DND-41 (cell line): Measurements from ENCODE around the gene TCF4.

Experiments
- ATAC-seq: fragments of 200-7000 bp; cut with Tn5 transposase; 3 replicates; pipeline ENCODE4 v1.9.1; 2021; ENCODE audit warnings: low read depth; ENCODE audit not compliant: insufficient read depth
- DNase-seq: peaks from one replicate; pipeline ENCODE4 v3.0.0-alpha.2; 2020
- H2AFZ ChIP-seq: 2 replicates; pipeline ENCODE4 v1.6.0; 2012; ENCODE audit warnings: low read depth, low read length
- H3K27ac ChIP-seq: 2 replicates; pipeline ENCODE4 v1.5.1; 2012; ENCODE audit warnings: low read length, inconsistent platforms
- H3K27me3 ChIP-seq: fragments of 200-600 bp; sonication (generic); 2 replicates; pipeline ENCODE4 v1.6.0; 2012; ENCODE audit warnings: low read length, mild to moderate bottlenecking, inconsistent platforms; ENCODE audit not compliant: insufficient read depth, poor library complexity
- H3K36me3 ChIP-seq: 2 replicates; pipeline ENCODE4 v1.5.1; 2012; ENCODE audit warnings: low read length, inconsistent platforms; ENCODE audit not compliant: insufficient read depth
- H3K4me1 ChIP-seq: 2 replicates; pipeline ENCODE4 v1.5.1; 2012; ENCODE audit warnings: mild to moderate bottlenecking, low read length; ENCODE audit not compliant: insufficient read depth
- H3K4me2 ChIP-seq: 2 replicates; pipeline ENCODE4 v1.6.0; 2012; ENCODE audit warnings: mild to moderate bottlenecking, moderate library complexity, low read length, inconsistent platforms; ENCODE audit not compliant: insufficient read depth
- H3K4me3 ChIP-seq, 2 experiments: fragments of 200-600 bp in 1 of 2; shearing (Covaris generic) in 1 of 2; 2 replicates each; pipeline ENCODE4 v1.5.1; 2012 to 2016; ENCODE audit warnings: inconsistent platforms in 2 of 2, low read length in 2 of 2, mild to moderate bottlenecking in 2 of 2, low read depth in 1 of 2, moderate library complexity in 1 of 2
- H3K79me2 ChIP-seq: 2 replicates; pipeline ENCODE4 v1.6.0; 2012; ENCODE audit warnings: low read length, inconsistent platforms; ENCODE audit not compliant: insufficient read depth
- H3K9ac ChIP-seq: 2 replicates; pipeline ENCODE4 v1.6.0; 2012; ENCODE audit warnings: low read depth, mild to moderate bottlenecking, inconsistent platforms, low read length, moderate library complexity
- H3K9me3 ChIP-seq: 2 replicates; pipeline ENCODE4 v1.5.1; 2012; ENCODE audit warnings: low read length, moderate library complexity, mild to moderate bottlenecking, inconsistent platforms; ENCODE audit not compliant: insufficient read depth, severe bottlenecking
- H4K20me1 ChIP-seq: 2 replicates; pipeline ENCODE4 v1.6.0; 2012; ENCODE audit warnings: low read length; ENCODE audit not compliant: insufficient read depth
- EZH2 ChIP-seq: IDR thresholded peaks from 3 replicates; pipeline ENCODE4 v1.6.1; 2012; ENCODE audit warnings: borderline replicate concordance, low read depth, mild to moderate bottlenecking, moderate library complexity, low read length, inconsistent platforms; ENCODE audit not compliant: severe bottlenecking
- TF ChIP-seq, protein P1 (sequence below): IDR thresholded peaks from 2 replicates; pipeline ENCODE4 v1.5.1; 2012; ENCODE audit warnings: borderline replicate concordance, low read length, moderate library complexity, mild to moderate bottlenecking; ENCODE audit not compliant: poor library complexity, severe bottlenecking; ENCODE audit errors: extremely low read depth

TCF4 gene

DNA sequence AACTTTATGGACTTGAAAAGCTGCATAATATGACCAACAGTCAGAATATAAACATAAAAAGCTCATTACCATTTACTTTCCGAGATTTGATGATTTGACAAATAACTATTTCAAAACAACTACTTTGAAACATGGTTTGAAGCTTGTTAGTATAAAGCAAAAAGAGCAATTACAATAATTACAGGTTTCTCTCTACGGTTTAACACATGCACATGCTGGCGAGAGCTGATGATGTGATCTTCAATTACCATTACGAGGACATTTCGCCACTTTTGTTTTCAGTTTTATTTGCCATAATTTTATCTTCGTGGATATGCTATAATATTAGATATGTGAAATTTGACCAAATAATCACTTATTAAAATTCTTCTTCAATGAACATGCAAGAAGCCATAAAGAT is 270.1 kb downstream of the TCF4 start:
- H3K9me3 ChIP-seq: no peaks in the 10 kb centered on the region
- H3K4me3 ChIP-seq: no peak overlapping the region
- DNase-seq: no peak
- no peaks in the 10 kb centered on the region for H3K27me3 ChIP-seq
- no peak overlapping the region for H3K4me2 ChIP-seq
- TF ChIP-seq EZH2: no peak
- TF ChIP-seq, protein P1, sequence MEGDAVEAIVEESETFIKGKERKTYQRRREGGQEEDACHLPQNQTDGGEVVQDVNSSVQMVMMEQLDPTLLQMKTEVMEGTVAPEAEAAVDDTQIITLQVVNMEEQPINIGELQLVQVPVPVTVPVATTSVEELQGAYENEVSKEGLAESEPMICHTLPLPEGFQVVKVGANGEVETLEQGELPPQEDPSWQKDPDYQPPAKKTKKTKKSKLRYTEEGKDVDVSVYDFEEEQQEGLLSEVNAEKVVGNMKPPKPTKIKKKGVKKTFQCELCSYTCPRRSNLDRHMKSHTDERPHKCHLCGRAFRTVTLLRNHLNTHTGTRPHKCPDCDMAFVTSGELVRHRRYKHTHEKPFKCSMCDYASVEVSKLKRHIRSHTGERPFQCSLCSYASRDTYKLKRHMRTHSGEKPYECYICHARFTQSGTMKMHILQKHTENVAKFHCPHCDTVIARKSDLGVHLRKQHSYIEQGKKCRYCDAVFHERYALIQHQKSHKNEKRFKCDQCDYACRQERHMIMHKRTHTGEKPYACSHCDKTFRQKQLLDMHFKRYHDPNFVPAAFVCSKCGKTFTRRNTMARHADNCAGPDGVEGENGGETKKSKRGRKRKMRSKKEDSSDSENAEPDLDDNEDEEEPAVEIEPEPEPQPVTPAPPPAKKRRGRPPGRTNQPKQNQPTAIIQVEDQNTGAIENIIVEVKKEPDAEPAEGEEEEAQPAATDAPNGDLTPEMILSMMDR: no peak
- no peak overlapping the region for H3K27ac ChIP-seq
- no peaks in the 10 kb centered on the region for H3K36me3 ChIP-seq
- H2AFZ ChIP-seq: no peak overlapping the region
- H3K9ac ChIP-seq: no peak overlapping the region
- H3K79me2 ChIP-seq: no peaks in the 10 kb centered on the region
- peaks cover 9% of the 10 kb centered on the region for H3K4me1 ChIP-seq
- ATAC-seq: no peak
- no peaks in the 10 kb centered on the region for H4K20me1 ChIP-seq

DNA sequence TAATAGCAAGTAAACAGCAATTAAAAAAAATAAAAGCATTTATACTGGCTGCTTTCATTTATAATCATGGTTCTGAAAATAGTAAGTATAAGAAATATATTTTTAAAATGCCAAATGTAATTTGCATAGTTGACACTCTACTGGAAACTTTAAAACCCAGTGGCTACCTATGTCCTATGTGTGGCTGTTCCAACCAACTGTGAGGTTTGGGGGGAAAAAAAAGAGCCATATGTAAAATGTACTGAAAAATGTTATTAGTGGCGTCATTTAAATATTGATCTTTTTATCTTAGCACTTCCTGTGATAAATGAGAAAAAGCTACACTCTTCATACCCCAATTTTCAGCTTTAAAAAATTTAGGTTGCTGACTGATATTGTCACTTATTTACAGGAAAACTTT is 270.7 kb downstream of the TCF4 start:
- H3K79me2 ChIP-seq: no peaks in the 10 kb centered on the region
- H3K27ac ChIP-seq: no peak overlapping the region
- peaks cover 9% of the 10 kb centered on the region for H3K4me1 ChIP-seq
- DNase-seq (no peak), ATAC-seq (no peak)
- H3K9me3 ChIP-seq: no peaks in the 10 kb centered on the region
- H4K20me1 ChIP-seq: no peaks in the 10 kb centered on the region
- no peaks in the 10 kb centered on the region for H3K27me3 ChIP-seq
- H3K36me3 ChIP-seq: no peaks in the 10 kb centered on the region
- no peak overlapping the region for H2AFZ ChIP-seq
- H3K4me2 ChIP-seq: no peak overlapping the region
- TF ChIP-seq, protein P1: no peak
- no peak overlapping the region for H3K4me3 ChIP-seq
- H3K9ac ChIP-seq: no peak overlapping the region

DNA sequence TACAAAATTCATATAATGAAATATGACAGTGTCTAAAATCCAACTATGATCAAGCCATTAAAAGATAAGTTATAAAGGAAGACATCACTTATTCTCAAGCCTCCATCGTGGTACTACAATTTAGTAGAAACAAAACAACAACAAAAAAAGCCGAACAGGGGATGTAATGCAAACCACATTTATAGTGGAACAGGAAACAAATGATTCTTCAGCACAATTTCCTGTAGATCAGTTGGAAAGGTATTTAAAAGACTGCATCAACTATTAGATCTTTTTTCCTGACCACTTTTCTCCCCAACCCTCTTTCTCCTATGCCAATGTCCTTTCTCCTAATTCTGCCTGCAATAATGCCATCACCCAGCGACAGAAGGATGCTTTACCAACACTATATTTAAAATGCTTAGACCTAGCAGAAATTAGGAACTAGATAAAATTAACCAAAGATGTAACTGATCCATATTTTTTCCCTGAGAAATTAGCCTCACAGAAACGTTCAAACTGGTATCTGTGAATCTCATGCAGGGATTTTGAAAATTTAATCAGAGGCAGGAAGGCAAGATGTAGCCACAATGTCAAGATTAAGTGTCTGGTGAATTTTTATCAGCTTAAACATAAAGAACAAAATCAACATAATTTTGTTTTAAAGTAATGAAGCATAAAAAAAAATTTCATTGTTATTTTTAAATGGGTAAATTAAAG is 271.4 kb downstream of the TCF4 start:
- no peaks in the 10 kb centered on the region for H3K27me3 ChIP-seq
- H3K79me2 ChIP-seq: no peaks in the 10 kb centered on the region
- H4K20me1 ChIP-seq: no peaks in the 10 kb centered on the region
- peaks cover 9% of the 10 kb centered on the region for H3K4me1 ChIP-seq
- H3K27ac ChIP-seq: no peak overlapping the region
- H3K4me2 ChIP-seq: no peak overlapping the region
- H2AFZ ChIP-seq: no peak overlapping the region
- no peak overlapping the region for H3K9ac ChIP-seq
- DNase-seq (no peak), ATAC-seq (0 out of 3 replicates have a peak, but pooled peaks have one; percentile 27)
- H3K36me3 ChIP-seq: no peaks in the 10 kb centered on the region
- no peaks in the 10 kb centered on the region for H3K9me3 ChIP-seq
- H3K4me3 ChIP-seq: no peak overlapping the region
- TF ChIP-seq, protein P1: no peak
- no peak for TF ChIP-seq EZH2
